HG03442 (cell line): ENCODE measurements around the gene ZCWPW2.

Source experiments
- ATAC-seq: cut with Tn5 transposase; IDR thresholded peaks from one replicate; pipeline ENCODE4 v1.9.1; 2021; ENCODE audit warnings: mild to moderate bottlenecking, moderate library complexity; ENCODE audit not compliant: unreplicated experiment

ZCWPW2 gene, protein sequence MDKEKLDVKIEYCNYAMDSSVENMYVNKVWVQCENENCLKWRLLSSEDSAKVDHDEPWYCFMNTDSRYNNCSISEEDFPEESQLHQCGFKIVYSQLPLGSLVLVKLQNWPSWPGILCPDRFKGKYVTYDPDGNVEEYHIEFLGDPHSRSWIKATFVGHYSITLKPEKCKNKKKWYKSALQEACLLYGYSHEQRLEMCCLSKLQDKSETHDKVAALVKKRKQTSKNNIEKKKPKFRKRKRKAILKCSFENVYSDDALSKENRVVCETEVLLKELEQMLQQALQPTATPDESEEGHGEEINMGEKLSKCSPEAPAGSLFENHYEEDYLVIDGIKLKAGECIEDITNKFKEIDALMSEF

GRCh38 chr3:28348629-28349468 lies at the start of gene ZCWPW2, which contains the start of gene AZI2:
Gene ZCWPW2, plus strand, starts transcription at chr3:28348721. Its CDS starts 64,348 bp downstream, at chr3:28413069.
Gene AZI2, minus strand, starts transcription at chr3:28348824. Its CDS starts 8,207 bp downstream, at chr3:28340617.
- peak; percentile 86 for ATAC-seq

DNA sequence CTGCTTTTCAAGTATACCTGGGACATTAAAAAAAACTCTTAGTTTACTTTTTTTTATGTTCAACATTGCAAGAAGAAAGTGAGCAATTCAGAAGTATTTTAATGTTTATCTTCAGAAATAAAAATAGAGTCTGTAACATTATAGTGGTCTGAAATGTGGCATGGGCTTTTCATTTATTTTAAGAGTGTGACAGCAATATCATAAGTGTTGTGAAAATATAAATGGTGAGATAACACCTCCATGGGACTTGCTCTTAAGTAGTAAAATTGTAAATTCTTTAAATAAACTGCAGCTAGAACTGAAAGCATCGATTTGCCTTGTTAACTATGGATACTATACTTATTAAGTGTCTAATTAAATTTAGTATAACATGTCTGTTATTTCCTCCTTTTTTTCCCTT lies 48.8 kb upstream of the ZCWPW2 start:
- ATAC-seq, result no peak

GRCh38 chr3:28300345-28300962 lies 48.1 kb upstream of the ZCWPW2 start:
- no peak for ATAC-seq

DNA sequence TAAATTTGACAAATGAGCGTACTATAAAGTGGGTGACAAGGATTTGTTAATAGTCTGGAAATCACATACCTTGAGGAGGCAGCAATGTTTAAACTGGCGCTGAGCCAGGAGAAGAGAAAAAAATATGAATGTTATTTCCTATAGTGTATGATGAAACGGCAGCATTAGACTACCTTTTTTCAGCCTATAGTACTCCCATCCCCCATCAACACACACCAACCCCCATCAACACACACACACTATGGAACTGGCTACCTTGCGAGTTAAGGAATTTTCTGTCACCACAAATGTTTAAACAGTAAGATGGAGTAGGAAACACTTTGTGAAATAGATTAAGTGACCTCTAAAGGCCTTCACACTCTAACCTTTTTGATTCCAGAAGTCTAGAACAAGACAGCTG lies 46.8 kb upstream of the ZCWPW2 start:
- ATAC-seq, result no peak

- ATAC-seq, result no peak
Observed at GRCh38 chr3:28308196-28308595, 40.3 kb upstream of the ZCWPW2 start.

DNA sequence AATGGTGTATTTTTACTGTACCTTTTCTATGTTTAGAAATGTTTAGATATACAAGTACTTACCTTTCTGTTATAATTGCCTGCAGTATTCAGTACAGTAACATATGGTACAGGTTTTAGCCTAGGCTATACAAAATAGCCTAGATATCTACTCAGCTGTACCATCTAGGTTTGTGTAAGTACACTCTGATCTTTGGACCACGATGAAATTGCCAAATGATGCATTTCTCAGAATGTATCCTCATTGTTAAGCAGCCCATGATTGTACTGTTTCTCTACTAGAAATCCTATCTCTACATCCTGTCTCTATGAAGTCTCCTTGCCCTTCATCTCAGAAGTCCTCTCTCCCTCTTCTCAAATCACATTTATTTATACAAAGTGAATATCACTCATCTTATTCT lies 32.8 kb upstream of the ZCWPW2 start:
- ATAC-seq, result no peak

DNA sequence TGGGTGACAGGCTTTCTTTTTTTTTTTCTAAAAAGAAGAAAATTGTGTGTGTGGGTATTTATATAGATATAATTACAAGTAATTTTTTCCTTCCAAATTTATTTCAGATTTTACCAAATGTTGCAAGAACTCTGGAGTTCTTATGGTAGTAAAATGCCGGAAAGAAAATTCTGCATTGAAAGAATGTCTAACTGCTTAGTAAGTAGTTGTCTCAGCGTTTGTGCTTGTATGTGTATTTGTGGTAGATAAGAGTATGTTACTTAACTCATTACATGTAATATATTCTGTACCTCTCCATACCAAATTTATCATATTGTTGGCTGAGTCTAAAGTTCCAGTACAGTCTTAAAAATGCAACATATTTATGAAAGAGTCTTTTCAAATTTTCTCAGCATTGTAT lies 32.3 kb upstream of the ZCWPW2 start:
- ATAC-seq, result no peak

GRCh38 chr3:28317438-28318022 lies 31.0 kb upstream of the ZCWPW2 start:
- ATAC-seq, result peak; percentile 95

- ATAC-seq, result no peak
Observed at GRCh38 chr3:28320981-28321380, 27.5 kb upstream of the ZCWPW2 start.

- no peak for ATAC-seq
Observed at GRCh38 chr3:28322464-28322863, 26.1 kb upstream of the ZCWPW2 start.

DNA sequence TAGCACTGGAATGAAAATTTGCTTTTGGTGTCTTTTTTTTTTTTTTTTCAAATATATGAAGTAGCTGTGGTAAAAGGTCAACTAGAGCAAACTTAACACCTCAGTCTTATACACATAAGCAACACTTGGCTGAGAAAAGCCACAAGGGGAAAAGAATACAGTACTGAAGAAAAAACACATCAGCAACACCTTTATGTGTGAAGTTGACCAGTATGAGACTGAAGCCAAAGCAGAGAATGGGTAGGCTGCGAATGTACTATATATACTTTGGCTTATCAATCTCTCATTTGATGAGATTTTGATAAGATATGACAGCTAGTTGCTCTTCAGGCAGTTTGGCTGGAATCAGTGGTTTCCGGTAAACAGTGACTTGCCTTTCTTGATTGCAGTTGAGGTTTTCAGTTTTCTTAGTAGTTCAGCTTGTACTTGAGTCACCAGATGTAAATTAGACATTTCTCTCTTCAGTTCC lies 22.0 kb upstream of the ZCWPW2 start:
- ATAC-seq, result peak; percentile 87

DNA sequence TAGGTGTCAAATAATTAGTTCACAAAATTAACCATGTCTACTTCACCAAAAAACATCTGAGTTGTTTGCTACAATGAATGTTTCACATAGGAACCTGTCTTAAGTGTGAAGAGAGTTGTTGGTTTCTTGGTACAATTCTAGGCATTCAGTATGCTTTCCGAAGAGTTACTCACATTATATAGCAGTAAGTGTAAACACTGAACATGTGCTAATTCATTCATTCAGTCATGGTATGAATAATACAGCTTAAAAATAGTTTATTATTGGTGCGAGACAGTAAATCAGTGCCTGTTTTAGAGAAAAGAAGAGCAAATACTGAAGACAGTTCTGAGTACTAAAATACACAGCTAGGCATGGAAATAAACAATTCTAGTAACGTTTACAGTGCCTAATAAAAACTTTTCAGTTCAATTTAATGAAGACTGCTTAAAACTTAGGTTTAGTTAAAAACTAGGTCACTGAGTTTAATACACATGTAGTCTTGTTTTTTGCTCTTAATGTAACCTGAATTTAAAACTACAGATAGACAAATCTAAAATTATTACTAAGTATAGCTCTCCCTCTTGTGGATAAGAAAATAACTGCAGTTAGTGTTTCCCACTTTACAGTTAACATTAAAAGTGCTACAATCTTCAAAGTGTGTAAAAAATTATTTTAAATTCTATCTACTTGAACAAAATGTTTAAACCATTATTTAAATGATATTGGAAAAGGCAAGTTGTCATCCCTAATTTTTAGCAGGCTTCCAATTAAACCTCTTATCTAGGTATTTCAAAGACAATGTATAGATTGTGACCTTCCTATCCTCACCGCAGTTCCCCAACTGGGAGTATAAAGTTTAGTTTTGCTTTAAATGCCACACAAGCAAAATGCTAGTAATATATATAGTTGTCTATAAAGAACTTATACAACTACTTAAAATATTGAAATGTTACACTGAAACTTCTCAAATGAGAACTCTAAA lies 20.1 kb upstream of the ZCWPW2 start:
- no peak for ATAC-seq

- ATAC-seq, result no peak
Observed at GRCh38 chr3:28334552-28334951, 14.0 kb upstream of the ZCWPW2 start.

DNA sequence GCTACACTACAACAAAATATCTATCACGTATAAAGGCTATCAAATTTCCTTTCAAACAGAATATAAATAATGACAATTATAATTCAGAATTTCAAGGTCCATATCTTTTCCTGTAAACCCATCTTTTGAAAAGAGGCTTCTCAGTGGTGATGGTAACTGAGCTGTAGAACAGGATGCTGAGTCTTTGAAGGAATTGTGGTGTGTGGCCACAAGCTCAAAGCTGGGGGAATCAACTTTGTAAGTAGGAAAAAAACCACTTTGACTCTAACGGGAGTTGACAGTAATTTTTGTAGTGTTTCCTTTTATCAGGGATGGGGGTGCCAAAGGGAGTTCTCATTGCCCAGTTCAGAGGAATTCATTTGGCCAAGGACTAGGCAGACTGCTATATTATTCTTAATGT lies 13.3 kb upstream of the ZCWPW2 start:
- no peak for ATAC-seq

GRCh38 chr3:28337230-28337629 lies 11.3 kb upstream of the ZCWPW2 start:
- no peak for ATAC-seq

GRCh38 chr3:28343144-28343543 lies 5.4 kb upstream of the ZCWPW2 start:
- ATAC-seq, result no peak

GRCh38 chr3:28345690-28346089 lies 2.8 kb upstream of the ZCWPW2 start:
- no peak for ATAC-seq

DNA sequence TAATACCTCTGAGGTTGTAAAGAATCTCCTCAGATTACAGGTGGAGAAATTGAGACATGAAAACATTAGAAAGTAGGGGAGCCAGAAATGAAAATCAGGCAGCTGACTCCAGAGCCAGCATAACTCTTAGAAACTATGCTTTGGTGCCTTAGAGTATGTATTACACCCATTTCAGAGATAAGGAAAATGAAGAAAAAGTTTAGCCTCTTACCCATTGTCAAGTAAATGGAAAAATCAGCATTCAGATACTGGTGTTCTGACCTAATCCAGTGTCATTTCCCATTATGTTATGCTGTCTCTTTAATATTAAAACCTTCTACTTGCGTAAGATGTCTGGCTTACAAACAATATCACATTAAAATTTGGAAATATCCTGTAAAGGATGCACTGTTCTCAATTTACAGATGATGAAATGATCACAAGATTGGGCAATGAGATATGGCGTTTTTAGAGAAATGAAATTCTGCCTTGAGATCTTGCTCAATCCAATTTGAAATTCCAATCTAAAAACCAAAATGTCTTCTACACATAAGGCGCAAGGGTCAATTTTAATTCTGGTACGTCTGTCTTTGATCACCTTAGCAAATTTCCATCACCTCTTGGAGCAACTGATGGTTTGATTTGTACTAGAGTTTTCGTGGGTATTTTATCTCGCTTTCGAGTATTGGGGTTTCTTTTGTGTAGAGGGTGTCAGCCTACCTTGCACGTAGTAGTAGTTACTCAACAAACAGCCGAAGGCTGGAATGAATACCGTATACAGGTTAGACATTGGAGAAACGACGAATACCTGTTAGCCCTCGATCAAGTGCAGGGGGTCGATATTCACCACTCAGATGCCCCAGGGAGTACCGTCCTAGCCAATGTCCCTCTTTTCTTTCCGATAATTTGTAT lies 902 bp upstream of the ZCWPW2 start:
- no peak for ATAC-seq

GRCh38 chr3:28348265-28348628 lies 274 bp upstream of the ZCWPW2 start:
- ATAC-seq, result no peak
